Measurements from ENCODE around the gene MLC1. TPM values are rescaled to one million over a fixed set of nuclear protein-coding genes. Genes with fewer than 3 reads are reported as not detected.

Gene MLC1
- total and polyA plus RNA-seq, 8 donors = not detected

- no peak for DNase-seq
- Histone ChIP-seq H3K4me1 (peaks cover 0 to 14% (median 12%) of the 10 kb centered on the region in 4 donors), H3K27ac (no peak overlapping the region), H3K4me3 (no peak overlapping the region), H3K9me3 (peaks cover 0 to 5% (median 0%) of the 10 kb centered on the region in 4 donors), H3K36me3 (no peaks in the 10 kb centered on the region), H3K27me3 (peaks cover 0 to 34% (median 3%) of the 10 kb centered on the region in 3 donors)
- intact Hi-C loops (cut with DNase I; ENCODE audit: low total_unique reads) = no loop called here
- TF ChIP-seq POLR2AphosphoS5 (IDR thresholded peaks at IDR 0.05) (no peak), EP300 (IDR thresholded peaks at IDR 0.05) (no peak), POLR2A (IDR thresholded peaks at IDR 0.05) (no peak)
- TF ChIP-seq, protein P1, sequence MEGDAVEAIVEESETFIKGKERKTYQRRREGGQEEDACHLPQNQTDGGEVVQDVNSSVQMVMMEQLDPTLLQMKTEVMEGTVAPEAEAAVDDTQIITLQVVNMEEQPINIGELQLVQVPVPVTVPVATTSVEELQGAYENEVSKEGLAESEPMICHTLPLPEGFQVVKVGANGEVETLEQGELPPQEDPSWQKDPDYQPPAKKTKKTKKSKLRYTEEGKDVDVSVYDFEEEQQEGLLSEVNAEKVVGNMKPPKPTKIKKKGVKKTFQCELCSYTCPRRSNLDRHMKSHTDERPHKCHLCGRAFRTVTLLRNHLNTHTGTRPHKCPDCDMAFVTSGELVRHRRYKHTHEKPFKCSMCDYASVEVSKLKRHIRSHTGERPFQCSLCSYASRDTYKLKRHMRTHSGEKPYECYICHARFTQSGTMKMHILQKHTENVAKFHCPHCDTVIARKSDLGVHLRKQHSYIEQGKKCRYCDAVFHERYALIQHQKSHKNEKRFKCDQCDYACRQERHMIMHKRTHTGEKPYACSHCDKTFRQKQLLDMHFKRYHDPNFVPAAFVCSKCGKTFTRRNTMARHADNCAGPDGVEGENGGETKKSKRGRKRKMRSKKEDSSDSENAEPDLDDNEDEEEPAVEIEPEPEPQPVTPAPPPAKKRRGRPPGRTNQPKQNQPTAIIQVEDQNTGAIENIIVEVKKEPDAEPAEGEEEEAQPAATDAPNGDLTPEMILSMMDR (IDR thresholded peaks at IDR 0.05) = no peak
- 84 to 91% (median 88%) methylated on average over 14 of the region's 14 CpGs for WGBS, 5 donors
Observed at GRCh38 chr22:50022171-50022819, 62.9 kb downstream of the MLC1 start.

DNA sequence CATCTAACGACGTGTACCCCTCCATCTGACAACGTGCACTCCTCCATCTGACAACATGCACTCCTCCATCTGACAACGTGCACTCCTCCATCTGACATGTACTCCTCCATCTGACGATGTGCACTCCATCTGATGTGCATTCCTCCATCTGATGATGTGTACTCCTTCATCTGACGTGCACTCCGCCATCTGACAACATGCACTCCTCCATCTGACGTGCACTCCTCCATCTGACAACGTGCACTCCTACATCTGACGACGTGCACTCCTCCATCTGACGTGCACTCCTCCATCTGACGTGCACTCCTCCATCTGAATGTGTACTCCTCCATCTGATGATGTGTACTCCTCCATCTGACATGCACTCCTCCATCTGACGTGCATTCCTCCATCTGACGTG, 64.6 kb downstream of the MLC1 start:
- Histone ChIP-seq H3K4me3 (no peak overlapping the region), H3K27ac (no peak overlapping the region), H3K4me1 (peaks cover 0 to 16% (median 9%) of the 10 kb centered on the region in 4 donors), H3K27me3 (peaks cover 0 to 36% (median 19%) of the 10 kb centered on the region in 3 donors), H3K36me3 (no peaks in the 10 kb centered on the region), H3K9me3 (peaks cover 0 to 5% (median 0%) of the 10 kb centered on the region in 4 donors)
- DNase-seq = no peak
- TF ChIP-seq, protein P1 (IDR thresholded peaks at IDR 0.05) = no peak
- no peak for TF ChIP-seq EP300 (IDR thresholded peaks at IDR 0.05)
- no peak for TF ChIP-seq POLR2A (IDR thresholded peaks at IDR 0.05)
- no peak for TF ChIP-seq POLR2AphosphoS5 (IDR thresholded peaks at IDR 0.05)
- intact Hi-C loops (cut with DNase I; ENCODE audit: low total_unique reads) = no loop called here
- 89 to 92% (median 92%) methylated on average over 15 of the region's 15 CpGs for WGBS, 5 donors

DNA sequence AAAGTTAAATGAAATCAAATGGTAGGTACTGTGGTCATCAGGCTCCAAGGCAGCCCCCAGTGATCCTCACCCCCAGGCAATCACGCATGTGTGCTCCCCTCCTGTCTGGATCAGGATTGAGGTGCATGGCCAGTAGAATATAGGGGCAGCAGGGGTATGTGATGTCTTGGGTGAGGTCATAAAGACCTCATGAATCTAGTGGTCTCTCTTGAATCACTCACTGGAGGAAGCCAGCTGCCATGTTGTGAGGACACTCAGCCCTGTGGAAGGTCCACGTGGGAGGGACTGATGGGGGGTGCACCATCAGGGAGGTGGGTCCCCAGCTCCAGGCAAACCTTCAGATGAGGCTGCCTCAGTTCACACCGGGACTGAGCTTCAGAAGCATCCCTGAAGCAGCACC, 65.9 kb downstream of the MLC1 start:
- no peak overlapping the region for H3K4me3 ChIP-seq
- H3K4me1 ChIP-seq = peaks cover 10 to 29% (median 22%) of the 10 kb centered on the region in 4 donors
- peaks cover 8 to 38% (median 32%) of the 10 kb centered on the region in 3 donors for H3K27me3 ChIP-seq
- intact Hi-C loops (cut with DNase I; ENCODE audit: low total_unique reads) = no loop called here
- peaks cover 0 to 5% (median 0%) of the 10 kb centered on the region in 4 donors for H3K9me3 ChIP-seq
- no peaks in the 10 kb centered on the region for H3K36me3 ChIP-seq
- no peak for DNase-seq
- TF ChIP-seq EP300 (IDR thresholded peaks at IDR 0.05) (no peak), POLR2AphosphoS5 (IDR thresholded peaks at IDR 0.05) (no peak), POLR2A (IDR thresholded peaks at IDR 0.05) (no peak)
- TF ChIP-seq, protein P1 (IDR thresholded peaks at IDR 0.05) = no peak
- WGBS, 5 donors = 53 to 68% (median 65%) methylated on average over 3 of the region's 3 CpGs
- no peak overlapping the region for H3K27ac ChIP-seq

DNA sequence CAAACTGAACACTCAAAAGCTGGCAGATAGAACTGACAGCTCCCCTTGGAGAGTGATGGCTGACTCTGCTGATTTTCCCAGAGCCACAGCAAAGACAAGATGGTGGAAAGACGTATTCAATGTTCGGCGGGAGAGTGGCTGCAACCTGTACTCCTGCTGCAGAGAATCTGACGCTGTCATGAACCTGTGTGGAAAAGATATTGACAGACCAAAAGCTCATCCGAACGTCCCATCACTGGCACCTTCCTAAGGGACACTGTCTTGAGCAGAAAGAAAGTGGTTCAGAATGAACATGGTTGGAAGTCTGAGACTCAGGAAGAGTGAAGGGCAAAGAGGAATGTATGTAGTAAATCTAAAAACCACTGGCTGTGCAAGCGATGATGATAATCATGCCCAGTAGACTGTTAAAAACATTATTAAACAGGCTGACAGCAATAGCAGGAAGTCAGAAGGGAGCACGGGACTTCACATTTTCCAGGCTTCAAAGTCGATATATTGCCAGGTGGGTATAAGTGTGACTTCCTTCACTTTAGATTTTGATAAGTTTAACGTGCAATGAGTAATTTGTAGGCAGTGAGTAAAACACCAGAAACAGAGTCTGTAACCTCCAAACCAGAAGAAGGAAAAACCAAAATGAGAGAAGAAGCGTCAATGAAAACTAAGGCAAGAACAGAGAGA, 66.5 kb downstream of the MLC1 start:
- intact Hi-C loops (cut with DNase I; ENCODE audit: low total_unique reads) = no loop called here
- peaks cover 11 to 43% (median 37%) of the 10 kb centered on the region in 3 donors for H3K27me3 ChIP-seq
- DNase-seq = peak in 1 of 2 donors; percentile 10
- H3K27ac ChIP-seq = no peak overlapping the region
- no peak overlapping the region for H3K4me3 ChIP-seq
- 50 to 55% (median 54%) methylated on average over 11 of the region's 11 CpGs for WGBS, 5 donors
- peaks cover 0 to 5% (median 0%) of the 10 kb centered on the region in 4 donors for H3K9me3 ChIP-seq
- H3K36me3 ChIP-seq = no peaks in the 10 kb centered on the region
- no peak for TF ChIP-seq POLR2AphosphoS5 (IDR thresholded peaks at IDR 0.05)
- TF ChIP-seq, protein P1 (IDR thresholded peaks at IDR 0.05) = no peak
- no peak for TF ChIP-seq POLR2A (IDR thresholded peaks at IDR 0.05)
- no peak for TF ChIP-seq EP300 (IDR thresholded peaks at IDR 0.05)
- H3K4me1 ChIP-seq = peaks cover 11 to 33% (median 25%) of the 10 kb centered on the region in 4 donors

Data from stomach (tissue), 9 donors.